NCI-H774 (cell line): Measurements from ENCODE around the gene YWHAG.
"Not testable (repeated sequence)": the region's sequence is repeated elsewhere in the genome, so short reads cannot be mapped to it uniquely, and the experiment has no call there.

ENCODE experiments used
- DNase-seq: peaks from one replicate; lab custom pipeline; 2025; lab: John Stamatoyannopoulos, UW

Gene YWHAG

GRCh38 chr7:76294344-76295024 lies 64.3 kb downstream of the YWHAG start:
- DNase-seq, result peak; percentile 86

GRCh38 chr7:76293407-76293901 lies 65.3 kb downstream of the YWHAG start:
- DNase-seq, result no peak

GRCh38 chr7:76292911-76293310 lies 65.9 kb downstream of the YWHAG start:
- DNase-seq, result not testable (repeated sequence)

- DNase-seq, result no peak
Measured at GRCh38 chr7:76292213-76292573, 66.6 kb downstream of the YWHAG start.

GRCh38 chr7:76291351-76292212 lies 67.2 kb downstream of the YWHAG start:
- peak; percentile 67 for DNase-seq

GRCh38 chr7:76290847-76291350 lies 67.9 kb downstream of the YWHAG start:
- not testable (repeated sequence) for DNase-seq

- no peak for DNase-seq
Measured at GRCh38 chr7:76286842-76287403, 71.9 kb downstream of the YWHAG start.

- DNase-seq, result no peak
Measured at GRCh38 chr7:76285604-76286374, 73.0 kb downstream of the YWHAG start.

- DNase-seq, result no peak
Measured at GRCh38 chr7:76283254-76284159, 75.3 kb downstream of the YWHAG start.

- no peak for DNase-seq
Measured at GRCh38 chr7:76282344-76283253, 76.2 kb downstream of the YWHAG start.

- DNase-seq, result no peak
Measured at GRCh38 chr7:76281706-76282343, 77.0 kb downstream of the YWHAG start.

- DNase-seq, result no peak
Measured at GRCh38 chr7:76281006-76281705, 77.6 kb downstream of the YWHAG start.

GRCh38 chr7:76280408-76280807 lies 78.4 kb downstream of the YWHAG start:
- no peak for DNase-seq

- DNase-seq, result no peak
Measured at GRCh38 chr7:76278540-76278939, 80.3 kb downstream of the YWHAG start.
